H1 (cell line): ENCODE data around the gene C1orf50. TPM values are rescaled to one million over a fixed set of nuclear protein-coding genes. Genes with fewer than 3 reads are reported as not detected.

Source experiments
- CTCF ChIA-PET: fragments of 300-600 bp; sonication (Branson Sonifier 250); formaldehyde crosslinking; loops from one replicate; lab custom pipeline; 2021; ENCODE audit not compliant: partially characterized antibody; lab: Charles Lee
- POLR2A ChIA-PET: fragments of 300-600 bp; sonication (Branson Sonifier 250); formaldehyde crosslinking; loops from one replicate; lab custom pipeline; 2021; ENCODE audit warnings: inconsistent platforms; ENCODE audit not compliant: partially characterized antibody; lab: Charles Lee
- DNase-seq, 2 experiments: peaks; one replicate each; pipeline versions ENCODE4 v3.0.0 to v3.0.0-alpha.2; 2010 to 2022; ENCODE audit warnings: low spot score in 2 of 2, low read depth in 1 of 2, mixed read lengths in 1 of 2
- FAIRE-seq: peaks from 2 replicates; lab custom pipeline; 2011; peaks lifted over from hg19 to GRCh38; lab: Jason Lieb, UNC
- H2AFZ ChIP-seq: 2 replicates; pipeline ENCODE4 v1.8.1; 2012; ENCODE audit warnings: low read length, inconsistent platforms
- H2AK5ac ChIP-seq: 2 replicates; pipeline ENCODE4 v1.6.1; 2013; ENCODE audit warnings: low read depth, low read length
- H2BK120ac ChIP-seq: replicated peaks from 2 replicates; pipeline ENCODE3; 2013; ENCODE audit warnings: low read depth, low read length, inconsistent platforms
- H2BK12ac ChIP-seq: 2 replicates; pipeline ENCODE4 v1.6.1; 2013; ENCODE audit warnings: low read depth, low read length
- H2BK15ac ChIP-seq: 2 replicates; pipeline ENCODE4 v1.6.1; 2013; ENCODE audit warnings: low read length
- H2BK20ac ChIP-seq: 2 replicates; pipeline ENCODE4 v1.6.1; 2013; ENCODE audit warnings: low read length
- H2BK5ac ChIP-seq: 2 replicates; pipeline ENCODE4 v1.6.1; 2013; ENCODE audit warnings: low read depth, low read length
- H3K14ac ChIP-seq: 2 replicates; pipeline ENCODE4 v1.6.1; 2013; ENCODE audit warnings: inconsistent platforms; ENCODE audit not compliant: insufficient read length
- H3K18ac ChIP-seq: 2 replicates; pipeline ENCODE4 v1.6.1; 2013; ENCODE audit warnings: low read length; ENCODE audit errors: extremely low read depth
- H3K23ac ChIP-seq: 2 replicates; pipeline ENCODE4 v1.6.1; 2013; ENCODE audit warnings: inconsistent platforms; ENCODE audit not compliant: insufficient read length
- H3K23me2 ChIP-seq: 2 replicates; pipeline ENCODE4 v1.6.1; 2013; ENCODE audit warnings: low read depth, low read length
- H3K27ac ChIP-seq: 2 replicates; pipeline ENCODE4 v1.6.1; 2011; ENCODE audit warnings: low read depth, low read length, inconsistent platforms
- H3K27me3 ChIP-seq, 4 experiments: replicated peaks in 1 of 4; 1 replicate in 1 of 4; 2 replicates in 3 of 4; pipeline versions ENCODE4 v1.6.1 to v1.8.1; 2011 to 2013; ENCODE audit warnings: low read length in 3 of 4, mild to moderate bottlenecking in 3 of 4, inconsistent platforms in 2 of 4, mixed read lengths in 2 of 4, moderate library complexity in 1 of 4; ENCODE audit not compliant: control insufficient read depth in 3 of 4, insufficient read depth in 3 of 4; ENCODE audit errors: extremely low read depth in 1 of 4
- H3K36me3 ChIP-seq, 4 experiments: 2 replicates each; pipeline versions ENCODE4 v1.6.1 to v1.8.1; 2011 to 2013; ENCODE audit warnings: mild to moderate bottlenecking in 4 of 4, low read length in 3 of 4, moderate library complexity in 2 of 4, control low read depth in 1 of 4, inconsistent platforms in 1 of 4; ENCODE audit not compliant: insufficient read depth in 4 of 4, control insufficient read depth in 2 of 4
- H3K4ac ChIP-seq: replicated peaks from 2 replicates; pipeline ENCODE3; 2013; ENCODE audit warnings: low read length, low read depth, mixed read lengths, inconsistent platforms; ENCODE audit not compliant: insufficient read length
- H3K4me1 ChIP-seq, 4 experiments: replicated peaks in 1 of 4; 1 replicate in 1 of 4; 2 replicates in 3 of 4; pipeline versions ENCODE4 v1.6.1 to v1.8.1; 2011 to 2013; ENCODE audit warnings: low read length in 3 of 4, inconsistent platforms in 2 of 4, mixed read lengths in 1 of 4; ENCODE audit not compliant: insufficient read depth in 4 of 4, control insufficient read depth in 3 of 4
- H3K4me2 ChIP-seq, 2 experiments: 2 replicates each; pipeline versions ENCODE4 v1.6.1 to v1.8.1; 2011 to 2013; ENCODE audit warnings: low read depth in 2 of 2, low read length in 2 of 2, control low read depth in 1 of 2, inconsistent platforms in 1 of 2, mild to moderate bottlenecking in 1 of 2; ENCODE audit not compliant: insufficient read depth in 1 of 2
- H3K4me3 ChIP-seq, 4 experiments: fragments of 200-600, 300-600 bp in 1 of 4; sonication (generic), shearing (Covaris generic), sonication (Bioruptor Twin) in 1 of 4; 2 replicates each; pipeline versions ENCODE4 v1.5.1 to v1.8.1; 2011 to 2016; ENCODE audit warnings: low read length in 4 of 4, low read depth in 3 of 4, control low read depth in 2 of 4, inconsistent platforms in 2 of 4, mild to moderate bottlenecking in 2 of 4, mixed read lengths in 1 of 4, moderate library complexity in 1 of 4; ENCODE audit not compliant: insufficient read depth in 2 of 4; ENCODE audit errors: extremely low read depth in 1 of 4
- H3K56ac ChIP-seq: replicated peaks from 2 replicates; pipeline ENCODE3; 2013; ENCODE audit warnings: low read depth, mild to moderate bottlenecking, mixed read lengths, low read length, inconsistent platforms; ENCODE audit not compliant: insufficient read length
- H3K79me1 ChIP-seq: 2 replicates; pipeline ENCODE4 v1.6.1; 2013; ENCODE audit warnings: low read depth, low read length, control low read depth
- H3K79me2 ChIP-seq, 2 experiments: 2 replicates each; pipeline versions ENCODE4 v1.6.1 to v1.8.1; 2012 to 2013; ENCODE audit warnings: low read length in 2 of 2, mild to moderate bottlenecking in 2 of 2, inconsistent platforms in 1 of 2; ENCODE audit not compliant: insufficient read depth in 2 of 2, control insufficient read depth in 1 of 2
- H3K9ac ChIP-seq, 4 experiments: replicated peaks in 1 of 4; 1 replicate in 1 of 4; 2 replicates in 3 of 4; pipeline versions ENCODE4 v1.6.1 to v1.8.1; 2011 to 2013; ENCODE audit warnings: low read depth in 3 of 4, low read length in 3 of 4, control low read depth in 2 of 4, mild to moderate bottlenecking in 2 of 4, moderate library complexity in 2 of 4, inconsistent platforms in 1 of 4; ENCODE audit errors: extremely low read depth in 1 of 4
- H3K9me3 ChIP-seq, 2 experiments: 2 replicates each; pipeline versions ENCODE4 v1.6.1 to v1.8.1; 2012 to 2013; ENCODE audit warnings: mild to moderate bottlenecking in 2 of 2, moderate library complexity in 2 of 2, control low read depth in 1 of 2, inconsistent platforms in 1 of 2, low read depth in 1 of 2, low read length in 1 of 2, mixed read lengths in 1 of 2; ENCODE audit not compliant: insufficient read depth in 2 of 2
- H4K20me1 ChIP-seq, 2 experiments: replicated peaks in 1 of 2; 2 replicates each; pipeline versions ENCODE3 to v1.8.1; 2011 to 2013; ENCODE audit warnings: inconsistent platforms in 2 of 2, low read length in 2 of 2, mild to moderate bottlenecking in 1 of 2; ENCODE audit not compliant: insufficient read depth in 2 of 2, control insufficient read depth in 1 of 2
- H4K5ac ChIP-seq: 2 replicates; pipeline ENCODE4 v1.6.1; 2013; ENCODE audit warnings: low read length, low read depth, mixed read lengths, inconsistent platforms; ENCODE audit not compliant: insufficient read length
- H4K8ac ChIP-seq: 2 replicates; pipeline ENCODE4 v1.8.0; 2013; ENCODE audit warnings: mild to moderate bottlenecking, moderate library complexity, low read length, inconsistent platforms; ENCODE audit not compliant: insufficient read depth; ENCODE audit errors: extremely low read depth
- H4K91ac ChIP-seq: replicated peaks from 2 replicates; pipeline ENCODE3; 2013; ENCODE audit warnings: low read length, mixed read lengths, inconsistent platforms; ENCODE audit not compliant: insufficient read length
- CBX8 ChIP-seq: fragments of 300-800, 300-1000 bp; sonication (generic); IDR thresholded peaks from 2 replicates; pipeline ENCODE4 v1.7.1; 2016; ENCODE audit warnings: low read depth, low read length, borderline replicate concordance
- CTBP2 ChIP-seq: IDR thresholded peaks from 2 replicates; pipeline ENCODE4 v1.7.0; 2011; ENCODE audit warnings: borderline replicate concordance, mild to moderate bottlenecking, moderate library complexity, mixed read lengths, low read length; ENCODE audit not compliant: insufficient read depth, insufficient read length
- EP300 ChIP-seq, 2 experiments: IDR thresholded peaks; 1 replicate in 1 of 2; 2 replicates in 1 of 2; pipeline ENCODE4 v1.6.1; 2011 to 2012; ENCODE audit warnings: low read depth in 2 of 2, low read length in 2 of 2, mild to moderate bottlenecking in 2 of 2, borderline replicate concordance in 1 of 2, inconsistent platforms in 1 of 2, moderate library complexity in 1 of 2
- FOSL1 ChIP-seq: IDR thresholded peaks from 2 replicates; pipeline ENCODE4 v1.6.1; 2011; ENCODE audit warnings: mild to moderate bottlenecking, low read depth, low read length, moderate library complexity; ENCODE audit not compliant: insufficient read depth
- HDAC2 ChIP-seq, 2 experiments: fragments of 300-600 bp in 1 of 2; sonication (generic) in 1 of 2; IDR thresholded peaks; 2 replicates each; pipeline ENCODE4 v1.6.1; 2011 to 2012; ENCODE audit warnings: low read depth in 2 of 2, low read length in 2 of 2, mild to moderate bottlenecking in 2 of 2, moderate library complexity in 2 of 2, borderline replicate concordance in 1 of 2, inconsistent platforms in 1 of 2
- SP1 ChIP-seq: IDR thresholded peaks from 2 replicates; pipeline ENCODE4 v1.6.1; 2011; ENCODE audit warnings: low read depth, low read length
- TBP ChIP-seq: IDR thresholded peaks from 2 replicates; pipeline ENCODE4 v1.6.1; 2011; ENCODE audit warnings: low read depth, low read length, improper control_type of control experiment
- WGBS, 2 experiments: shearing (Covaris generic) in 1 of 2; methylation state at CpG; one replicate each; pipeline versions ENCODE4 v1.1.6 to v1.1.7; 2013 to 2015; ENCODE audit warnings: low lambda C conversion rate in 2 of 2, mixed read lengths in 2 of 2, inconsistent platforms in 1 of 2, low coverage in 1 of 2, missing lambda C conversion rate in 1 of 2; ENCODE audit not compliant: insufficient replicate concordance in 2 of 2, insufficient coverage in 1 of 2, insufficient read length in 1 of 2; ENCODE audit errors: extremely low coverage in 1 of 2, missing lambda C conversion rate in 1 of 2; 5-methylcytosine and 5-hydroxymethylcytosine counted together
- polyA plus RNA-seq, 7 experiments: library from polyadenylated mRNA; depleted of rRNA in 3 of 7; stranded (reverse) in 5 of 7; unstranded in 2 of 7; fragments of >200 nt in 5 of 7; fragments of 200-250 nt in 2 of 7; gene quantifications; 1 replicate in 5 of 7; 2 replicates in 1 of 7; 4 replicates in 1 of 7; pipeline versions ENCODE4 v1.2.1 to v1.2.3, GENCODE V29; 2011 to 2013; ENCODE audit warnings: missing spikeins in 2 of 7, mixed read lengths in 2 of 7
- total RNA-seq: library from RNA; stranded (reverse); fragmentation: NEBNext Ultra II Directional; extraction: Animal tissue kit (Norgen Biotek cat#: 25700); gene quantifications from 2 replicates; pipeline ENCODE4 v1.2.1, GENCODE V29; 2021

The C1orf50 gene
- total and polyA plus RNA-seq, 2 of the 8 experiments (the other 6 are each of a cell fraction or from before 2014, with no cell fraction given) = 3.2 to 7.1 TPM

- Histone ChIP-seq H3K27me3 (no peaks in the 10 kb centered on the region), H2BK15ac (peak within 1 kb of the TSS; percentile 100), H3K23ac (no peak within 1 kb of the TSS), H2BK12ac (peak within 1 kb of the TSS; percentile 72; the same call in 1 of the 2 replicates), H3K36me3 (no peaks in the 10 kb centered on the region), H3K79me2 (no peaks in the 10 kb centered on the region), H3K4me1 (peaks cover 0 to 38% (median 28%) of the 10 kb centered on the region in 4 experiments; a peak in 6 of 7 replicates), H3K79me1 (peaks cover 3% of the 10 kb centered on the region; the same call in 1 of the 2 replicates), H3K27ac (no peak within 1 kb of the TSS), H3K23me2 (peaks cover 5% of the 10 kb centered on the region; the same call in 1 of the 2 replicates), H4K8ac (peak within 1 kb of the TSS; percentile 48), H4K5ac (peak within 1 kb of the TSS; percentile 64), H3K18ac (peak within 1 kb of the TSS; percentile 88), H2AFZ (peak within 1 kb of the TSS; percentile 71), H3K14ac (no peak within 1 kb of the TSS), H2AK5ac (peak within 1 kb of the TSS; percentile 90; the same call in 1 of the 2 replicates), H2BK5ac (peak within 1 kb of the TSS; percentile 78; the same call in 1 of the 2 replicates), H3K4ac (peak within 1 kb of the TSS; percentile 90), H2BK120ac (peak within 1 kb of the TSS; percentile 59), H3K9me3 (no peaks in the 10 kb centered on the region), H3K56ac (peak within 1 kb of the TSS; percentile 60), H3K4me3 (peak within 1 kb of the TSS; percentile 9 to 55 (median 16); a peak in 6 of 8 replicates), H4K20me1 (peaks cover 0 to 4% of the 10 kb centered on the region in 2 experiments), H3K9ac (peak within 1 kb of the TSS in 2 of 4 experiments; percentile 5 to 32; a peak in 2 of 7 replicates), H3K4me2 (peak within 1 kb of the TSS; percentile 77 to 85), H2BK20ac (peak within 1 kb of the TSS; percentile 95; the same call in 1 of the 2 replicates), H4K91ac (peak within 1 kb of the TSS; percentile 93)
- FAIRE-seq = peak; percentile 82
- peak; percentile 73 to 93 for DNase-seq
- WGBS, 2 experiments = 41% methylated on average over 27 of the region's 27 CpGs; no CpG with 5 or more reads in 1 of the 2 experiments
- ChIA-PET POLR2A (interaction anchor here (0.6 to 3.9 kb wide), 10 partner anchors 9 to 404 kb away, joined by 3 to 32 read pairs (median 4); partner anchors contain the start of genes C1orf50, P3H1 and YBX1), CTCF (interaction anchor here (0.7 to 9.8 kb wide), 9 partner anchors 10 to 567 kb away, joined by 3 to 77 read pairs (median 3); partner anchors contain the start of genes C1orf50 and P3H1)
- TF ChIP-seq CBX8 (no peak), TBP (peak; percentile 27; the same call in 1 of the 2 replicates), HDAC2 (IDR thresholded peaks at IDR 0.05; ENCODE audit: borderline replicate concordance in 1 of 2, low read depth in 2 of 2, low read length in 2 of 2) (0 out of 4 replicates have a peak, but pooled peaks of 1 of the 2 experiments have one; percentile 18), CTBP2 (peak; percentile 59), SP1 (peak; percentile 53), EP300 (IDR thresholded peaks at IDR 0.05; ENCODE audit: borderline replicate concordance in 1 of 2, low read depth in 2 of 2, low read length in 2 of 2) (no peak), FOSL1 (no peak)
Observed at GRCh38 chr1:42739753-42740700, 27.0 kb upstream of the C1orf50 start, which contains the start of gene CLDN19. TSS of gene CLDN19 (minus strand) at chr1:42740236. CDS start at chr1:42740063, 173 bp downstream.
